Hepatocyte (in vitro differentiated cells): Measurements from ENCODE around the gene PPFIA4. TPM values are rescaled to one million over a fixed set of nuclear protein-coding genes. Genes with fewer than 3 reads are reported as not detected.

ENCODE experiments used
- DNase-seq: peaks from one replicate; pipeline ENCODE4 v3.0.0-alpha.2; 2016; ENCODE audit warnings: low spot score
- H2AFZ ChIP-seq: fragments of 200-600 bp; sonication (generic); 2 replicates; pipeline ENCODE4 v1.6.0; 2016; ENCODE audit warnings: antibody characterized with exemption, mild to moderate bottlenecking
- H3K27ac ChIP-seq: fragments of 200-600 bp; sonication (generic); 2 replicates; pipeline ENCODE4 v1.5.1; 2016; ENCODE audit warnings: mild to moderate bottlenecking
- H3K27me3 ChIP-seq: fragments of 200-600 bp; sonication (generic); 2 replicates; pipeline ENCODE4 v1.6.1; 2016
- H3K36me3 ChIP-seq: fragments of 200-600 bp; sonication (generic); replicated peaks from 2 replicates; pipeline ENCODE4 v1.5.1; 2016; ENCODE audit warnings: low read depth; ENCODE audit not compliant: insufficient read depth
- H3K4me1 ChIP-seq: fragments of 200-600 bp; sonication (generic); 2 replicates; pipeline ENCODE4 v1.5.1; 2016; ENCODE audit warnings: mild to moderate bottlenecking, moderate library complexity; ENCODE audit not compliant: insufficient read depth
- H3K4me2 ChIP-seq: fragments of 200-600 bp; sonication (generic); 2 replicates; pipeline ENCODE4 v1.6.0; 2016
- H3K4me3 ChIP-seq: fragments of 200-600 bp; sonication (generic); 2 replicates; pipeline ENCODE4 v1.5.1; 2016; ENCODE audit warnings: mild to moderate bottlenecking
- H3K79me2 ChIP-seq: fragments of 200-600 bp; sonication (generic); 2 replicates; pipeline ENCODE4 v1.6.0; 2017; ENCODE audit warnings: mild to moderate bottlenecking
- H3K9me2 ChIP-seq: fragments of 200-600 bp; sonication (generic); replicated peaks from 2 replicates; pipeline ENCODE4 v1.6.0; 2017; ENCODE audit warnings: mild to moderate bottlenecking; ENCODE audit not compliant: insufficient read depth
- H3K9me3 ChIP-seq: fragments of 200-600 bp; sonication (generic); 2 replicates; pipeline ENCODE4 v1.5.1; 2016; ENCODE audit warnings: low read depth, mild to moderate bottlenecking
- H4K20me1 ChIP-seq: fragments of 200-600 bp; sonication (generic); 2 replicates; pipeline ENCODE4 v1.6.0; 2016; ENCODE audit warnings: mild to moderate bottlenecking; ENCODE audit not compliant: insufficient read depth, poor library complexity, severe bottlenecking
- CTCF ChIP-seq: fragments of 200-600 bp; sonication (generic); IDR thresholded peaks from 2 replicates; pipeline ENCODE4 v1.5.1; 2016; ENCODE audit warnings: antibody characterized with exemption, mild to moderate bottlenecking; ENCODE audit not compliant: poor library complexity
- EZH2 ChIP-seq: fragments of 200-600 bp; sonication (generic); IDR thresholded peaks from 2 replicates; pipeline ENCODE4 v1.6.1; 2016; ENCODE audit warnings: antibody characterized with exemption, mild to moderate bottlenecking, borderline replicate concordance
- EZH2phosphoT487 ChIP-seq: fragments of 200-600 bp; sonication (generic); IDR thresholded peaks from one replicate; pipeline ENCODE4 v1.6.1; 2018; ENCODE audit warnings: antibody characterized with exemption, mild to moderate bottlenecking, low read depth, moderate library complexity; ENCODE audit not compliant: unreplicated experiment, severe bottlenecking
- WGBS: methylation state at CpG from one replicate; pipeline ENCODE4 v1.1.6; 2016; ENCODE audit warnings: low lambda C conversion rate; ENCODE audit errors: missing lambda C conversion rate; 5-methylcytosine and 5-hydroxymethylcytosine counted together
- polyA plus RNA-seq: library from polyadenylated mRNA; unstranded; fragments of >200 nt; fragmentation: Nextera tagmentation; extraction: Ambion mirVana; gene quantifications from 2 replicates; pipeline ENCODE4 v1.2.1, GENCODE V29; 2016
- total RNA-seq: library from RNA; depleted of rRNA; stranded (reverse); fragments of >200 nt; gene quantifications from 2 replicates; pipeline ENCODE4 v1.2.3, GENCODE V29; 2014

The PPFIA4 gene
- total and polyA plus RNA-seq, 2 experiments from 2014 or later = 1.4 to 1.7 TPM

- Histone ChIP-seq H2AFZ (no peak overlapping the region), H3K27ac (no peak overlapping the region), H3K36me3 (no peaks in the 10 kb centered on the region), H3K4me1 (no peaks in the 10 kb centered on the region), H3K4me2 (no peak overlapping the region), H3K9me3 (no peaks in the 10 kb centered on the region), H3K9me2 (no peaks in the 10 kb centered on the region), H3K4me3 (no peak overlapping the region), H3K79me2 (no peaks in the 10 kb centered on the region), H4K20me1 (no peaks in the 10 kb centered on the region), H3K27me3 (peaks cover 4% of the 10 kb centered on the region)
- TF ChIP-seq EZH2 (no peak), CTCF (no peak), EZH2phosphoT487 (no peak)
- 88% methylated on average over 5 of the region's 5 CpGs for WGBS
- DNase-seq = no peak
Measured at GRCh38 chr1:202987922-202988583, 38.2 kb upstream of the PPFIA4 start.

GRCh38 chr1:202989879-202990278 lies 36.4 kb upstream of the PPFIA4 start:
- no peaks in the 10 kb centered on the region for H3K79me2 ChIP-seq
- DNase-seq = no peak
- no peaks in the 10 kb centered on the region for H3K4me1 ChIP-seq
- no peak overlapping the region for H3K4me2 ChIP-seq
- no peak overlapping the region for H2AFZ ChIP-seq
- 96% methylated on average over 2 of the region's 2 CpGs for WGBS
- no peak overlapping the region for H3K27ac ChIP-seq
- no peaks in the 10 kb centered on the region for H3K36me3 ChIP-seq
- no peaks in the 10 kb centered on the region for H4K20me1 ChIP-seq
- no peaks in the 10 kb centered on the region for H3K9me3 ChIP-seq
- no peak for TF ChIP-seq EZH2
- no peak for TF ChIP-seq EZH2phosphoT487
- H3K4me3 ChIP-seq = no peak overlapping the region
- H3K9me2 ChIP-seq = no peaks in the 10 kb centered on the region
- H3K27me3 ChIP-seq = peaks cover 5% of the 10 kb centered on the region

GRCh38 chr1:202991112-202991511 lies 35.2 kb upstream of the PPFIA4 start:
- H3K36me3 ChIP-seq = no peaks in the 10 kb centered on the region

More at GRCh38 chr1:202991112-202991511, 35.2 kb upstream of the PPFIA4 start:
- Histone ChIP-seq H3K9me3 (no peaks in the 10 kb centered on the region), H3K27ac (no peak overlapping the region), H3K4me3 (no peak overlapping the region), H3K27me3 (peaks cover 15% of the 10 kb centered on the region), H2AFZ (no peak overlapping the region), H4K20me1 (no peaks in the 10 kb centered on the region), H3K9me2 (no peaks in the 10 kb centered on the region), H3K4me2 (no peak overlapping the region), H3K79me2 (no peaks in the 10 kb centered on the region), H3K4me1 (no peaks in the 10 kb centered on the region)
- DNase-seq = no peak
- TF ChIP-seq EZH2 (no peak), CTCF (no peak), EZH2phosphoT487 (no peak)
